Measurements from ENCODE around the gene LMX1A.

DNA sequence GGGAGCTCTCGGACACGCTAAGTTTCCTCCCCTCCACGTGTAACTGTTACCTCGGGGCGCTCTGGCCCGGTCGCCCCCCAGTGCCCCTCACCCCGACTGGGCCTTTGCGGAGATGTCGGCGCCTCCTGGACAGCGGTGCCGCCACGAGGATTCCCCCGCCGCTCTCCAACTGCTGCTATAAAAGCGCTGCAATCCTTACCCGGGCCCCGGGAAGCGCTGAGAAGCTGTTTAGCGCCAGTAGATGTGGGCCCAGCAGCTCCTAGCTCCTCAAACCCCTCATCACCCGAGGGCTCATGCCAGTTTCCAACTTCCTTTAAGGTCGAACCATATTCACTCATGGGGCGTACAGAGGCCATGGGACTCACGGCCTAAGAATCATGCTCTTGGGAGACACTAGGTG is 361 bp upstream of the LMX1A start:
- TF ChIP-seq SRSF1 (optimal IDR thresholded peaks at IDR 0.05; ENCODE audit: low read depth, low read length) (no peak), KMT2A (CRISPR knock-in tag; IDR thresholded peaks at IDR 0.05) (no peak)
